OCI-LY3 (cell line): ENCODE results near the gene IGFBPL1.

Experiments
- H2AFZ ChIP-seq: fragments of 200-600, 300-600 bp; shearing (Covaris generic); 2 replicates; pipeline ENCODE4 v1.6.0; 2014; ENCODE audit warnings: antibody characterized with exemption, low read depth, low read length
- H3K27ac ChIP-seq: fragments of 200-600, 300-600 bp; sonication (generic); 2 replicates; pipeline ENCODE4 v1.5.1; 2014; ENCODE audit warnings: mild to moderate bottlenecking, low read length, moderate library complexity, mixed read lengths
- H3K27me3 ChIP-seq: fragments of 200-600, 300-600 bp; sonication (generic); 2 replicates; pipeline ENCODE4 v1.6.1; 2014; ENCODE audit warnings: low read depth, low read length, mixed read lengths
- H3K36me3 ChIP-seq: fragments of 200-600, 300-600 bp; sonication (generic); replicated peaks from 2 replicates; pipeline ENCODE3; 2014; ENCODE audit warnings: low read depth, low read length, mixed read lengths
- H3K4me1 ChIP-seq: fragments of 300-600, 200-600 bp; sonication (generic); 2 replicates; pipeline ENCODE4 v1.6.1; 2014; ENCODE audit warnings: low read length, mixed read lengths
- H3K4me2 ChIP-seq: fragments of 200-600, 300-600 bp; sonication (generic); 2 replicates; pipeline ENCODE4 v1.6.1; 2014; ENCODE audit warnings: low read length, mixed read lengths
- H3K4me3 ChIP-seq: fragments of 300-600, 200-600 bp; sonication (generic); 2 replicates; pipeline ENCODE4 v1.5.1; 2014; ENCODE audit warnings: antibody characterized with exemption, mild to moderate bottlenecking, low read length, moderate library complexity
- H3K79me2 ChIP-seq: fragments of 300-600, 200-600 bp; shearing (Covaris generic); 2 replicates; pipeline ENCODE4 v1.6.1; 2014; ENCODE audit warnings: mild to moderate bottlenecking, low read length, mixed read lengths
- H3K9ac ChIP-seq: fragments of 300-600, 200-600 bp; shearing (Covaris generic); 2 replicates; pipeline ENCODE4 v1.6.0; 2014; ENCODE audit warnings: mild to moderate bottlenecking, low read length, moderate library complexity
- H3K9me3 ChIP-seq: fragments of 200-600, 300-600 bp; shearing (Covaris generic); 2 replicates; pipeline ENCODE4 v1.6.1; 2014; ENCODE audit warnings: low read length, mixed read lengths; ENCODE audit not compliant: insufficient read depth
- H4K20me1 ChIP-seq: fragments of 200-600, 300-600 bp; sonication (generic); 2 replicates; pipeline ENCODE4 v1.6.1; 2016; ENCODE audit warnings: low read length, mixed read lengths; ENCODE audit not compliant: insufficient read depth
- EZH2phosphoT487 ChIP-seq: fragments of 200-600 bp; shearing (Covaris generic); IDR thresholded peaks from 2 replicates; pipeline ENCODE4 v1.6.1; 2018; ENCODE audit warnings: antibody characterized with exemption, mixed run types, low read depth
- TF ChIP-seq, protein P1 (sequence below): fragments of 200-600, 300-600 bp; sonication (generic); IDR thresholded peaks from 2 replicates; pipeline ENCODE4 v1.5.1; 2014; ENCODE audit warnings: antibody characterized with exemption, low read length, low read depth

IGFBPL1 gene

DNA sequence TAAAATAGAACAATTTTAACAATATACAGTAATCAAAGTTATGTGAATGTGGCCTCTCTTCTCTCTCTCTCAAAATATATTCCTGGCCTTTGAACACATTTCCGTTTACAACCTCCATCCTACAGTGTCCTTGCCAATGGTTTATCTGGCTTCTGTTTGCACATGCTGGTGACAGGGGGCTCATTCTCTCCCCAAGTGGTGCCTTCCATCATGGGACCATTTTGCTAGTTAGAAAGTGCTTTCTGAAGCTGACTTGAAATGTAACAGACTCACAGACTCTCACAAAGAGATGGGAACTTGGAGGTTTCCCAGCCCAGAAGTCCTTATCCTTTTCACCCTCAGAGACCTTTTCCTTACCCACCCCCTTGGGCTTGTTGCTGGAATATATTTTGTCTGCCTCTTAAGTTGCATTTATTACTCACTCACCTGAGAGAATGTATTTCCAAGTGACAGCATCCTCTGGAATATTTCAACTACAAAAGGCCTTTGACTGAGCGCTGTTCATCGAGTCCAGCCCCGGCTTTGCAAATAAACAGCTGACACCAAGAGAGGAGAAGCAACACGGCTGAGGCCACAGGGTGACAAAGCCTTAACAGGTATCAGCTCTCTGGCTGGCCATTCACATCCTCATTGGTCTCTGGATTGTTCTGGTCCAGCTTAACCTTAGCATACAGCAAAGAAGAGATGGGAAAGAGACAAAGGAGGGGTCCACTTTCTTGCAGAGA, 49.2 kb downstream of the IGFBPL1 start:
- Histone ChIP-seq H3K4me1 (peaks cover 6% of the 10 kb centered on the region; the same call in 1 of the 2 replicates), H3K9me3 (no peaks in the 10 kb centered on the region), H3K4me3 (no peak overlapping the region), H3K79me2 (no peaks in the 10 kb centered on the region), H3K9ac (no peak overlapping the region), H4K20me1 (no peaks in the 10 kb centered on the region), H3K4me2 (no peak overlapping the region), H3K27ac (no peak overlapping the region), H3K27me3 (peaks cover 17% of the 10 kb centered on the region), H3K36me3 (no peaks in the 10 kb centered on the region), H2AFZ (no peak overlapping the region)
- TF ChIP-seq, protein P1, sequence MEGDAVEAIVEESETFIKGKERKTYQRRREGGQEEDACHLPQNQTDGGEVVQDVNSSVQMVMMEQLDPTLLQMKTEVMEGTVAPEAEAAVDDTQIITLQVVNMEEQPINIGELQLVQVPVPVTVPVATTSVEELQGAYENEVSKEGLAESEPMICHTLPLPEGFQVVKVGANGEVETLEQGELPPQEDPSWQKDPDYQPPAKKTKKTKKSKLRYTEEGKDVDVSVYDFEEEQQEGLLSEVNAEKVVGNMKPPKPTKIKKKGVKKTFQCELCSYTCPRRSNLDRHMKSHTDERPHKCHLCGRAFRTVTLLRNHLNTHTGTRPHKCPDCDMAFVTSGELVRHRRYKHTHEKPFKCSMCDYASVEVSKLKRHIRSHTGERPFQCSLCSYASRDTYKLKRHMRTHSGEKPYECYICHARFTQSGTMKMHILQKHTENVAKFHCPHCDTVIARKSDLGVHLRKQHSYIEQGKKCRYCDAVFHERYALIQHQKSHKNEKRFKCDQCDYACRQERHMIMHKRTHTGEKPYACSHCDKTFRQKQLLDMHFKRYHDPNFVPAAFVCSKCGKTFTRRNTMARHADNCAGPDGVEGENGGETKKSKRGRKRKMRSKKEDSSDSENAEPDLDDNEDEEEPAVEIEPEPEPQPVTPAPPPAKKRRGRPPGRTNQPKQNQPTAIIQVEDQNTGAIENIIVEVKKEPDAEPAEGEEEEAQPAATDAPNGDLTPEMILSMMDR = no peak
- TF ChIP-seq EZH2phosphoT487 = no peak

DNA sequence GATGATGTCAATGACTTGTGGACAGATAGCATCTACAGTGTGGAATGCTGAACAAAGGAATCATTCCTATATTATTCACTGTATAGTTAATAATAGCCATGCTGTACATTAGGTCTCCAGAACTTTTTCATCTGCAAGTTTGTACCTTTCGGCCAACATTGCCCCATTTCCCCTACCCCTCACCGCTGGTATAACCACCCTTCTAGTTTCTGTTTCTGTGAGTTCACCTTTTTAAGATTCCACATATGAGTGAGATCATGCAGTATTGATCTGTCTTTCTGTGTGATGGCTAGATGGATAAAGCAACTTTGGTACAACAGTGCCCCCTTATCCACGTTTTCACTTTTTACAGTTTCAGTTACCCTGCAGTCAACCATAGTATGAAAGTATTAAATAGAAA, 50.6 kb downstream of the IGFBPL1 start:
- Histone ChIP-seq H2AFZ (no peak overlapping the region), H3K4me1 (peaks cover 6% of the 10 kb centered on the region; the same call in 1 of the 2 replicates), H4K20me1 (no peaks in the 10 kb centered on the region), H3K79me2 (no peaks in the 10 kb centered on the region), H3K9me3 (no peaks in the 10 kb centered on the region), H3K4me3 (no peak overlapping the region), H3K4me2 (no peak overlapping the region; the same call in 1 of the 2 replicates), H3K27me3 (peaks cover 20% of the 10 kb centered on the region), H3K27ac (no peak overlapping the region), H3K36me3 (no peaks in the 10 kb centered on the region), H3K9ac (no peak overlapping the region)
- TF ChIP-seq EZH2phosphoT487 = no peak
- TF ChIP-seq, protein P1 = peak; percentile 17

- Histone ChIP-seq H3K9ac (no peak overlapping the region), H3K4me3 (no peak overlapping the region), H3K4me1 (peaks cover 6% of the 10 kb centered on the region; the same call in 1 of the 2 replicates), H3K27me3 (peaks cover 20% of the 10 kb centered on the region), H3K9me3 (no peaks in the 10 kb centered on the region), H2AFZ (no peak overlapping the region), H3K27ac (no peak overlapping the region), H4K20me1 (no peaks in the 10 kb centered on the region), H3K79me2 (no peaks in the 10 kb centered on the region), H3K4me2 (no peak overlapping the region), H3K36me3 (no peaks in the 10 kb centered on the region)
- TF ChIP-seq EZH2phosphoT487 = no peak
Observed at GRCh38 chr9:38372762-38373619, 51.3 kb downstream of the IGFBPL1 start.

- H3K9me3 ChIP-seq = no peaks in the 10 kb centered on the region
- no peak overlapping the region for H3K4me3 ChIP-seq
- no peak overlapping the region for H2AFZ ChIP-seq
- no peaks in the 10 kb centered on the region for H3K79me2 ChIP-seq
- H3K27ac ChIP-seq = no peak overlapping the region
- H4K20me1 ChIP-seq = no peaks in the 10 kb centered on the region
- H3K36me3 ChIP-seq = no peaks in the 10 kb centered on the region
- no peak for TF ChIP-seq EZH2phosphoT487
- TF ChIP-seq, protein P1 = peak; percentile 68
- H3K9ac ChIP-seq = no peak overlapping the region
- H3K4me2 ChIP-seq = no peak overlapping the region
- H3K4me1 ChIP-seq = peaks cover 6% of the 10 kb centered on the region; the same call in 1 of the 2 replicates
- H3K27me3 ChIP-seq = peaks cover 20% of the 10 kb centered on the region
Observed at GRCh38 chr9:38371495-38371894, 52.8 kb downstream of the IGFBPL1 start.
